ENCODE data around the gene EIF4E3.
A peak's percentile ranks its signal among the peaks of the same experiment; 100 is the strongest.

The EIF4E3 gene

GRCh38 chr3:71728632-71729342, 3.6 kb upstream of the EIF4E3 start:
- Histone ChIP-seq H3K9ac (ENCODE audit: insufficient read length) (no peak overlapping the region), H3K4me3 (no peak overlapping the region), H3K36me3 (ENCODE audit: insufficient read depth, low read length) (no peaks in the 10 kb centered on the region), H3K9me3 (ENCODE audit: low read depth, low read length) (no peaks in the 10 kb centered on the region), H3K27ac (no peak overlapping the region)
- no peak for DNase-seq (ENCODE audit: low read depth, low spot score)
- TF ChIP-seq POLR2AphosphoS5 (IDR thresholded peaks at IDR 0.05; ENCODE audit: borderline replicate concordance, low read depth, low read length): no peak
- TF ChIP-seq EZH2 (IDR thresholded peaks at IDR 0.05): no peak
- TF ChIP-seq FOXP2 (optimal IDR thresholded peaks at IDR 0.05; ENCODE audit: control extremely low read depth, extremely low read length, insufficient read depth): no peak

- no peaks in the 10 kb centered on the region for H3K36me3 ChIP-seq (ENCODE audit: insufficient read depth, low read length)
- no peak overlapping the region for H3K4me3 ChIP-seq
- no peak for DNase-seq (ENCODE audit: low read depth, low spot score)
- no peak overlapping the region for H3K9ac ChIP-seq (ENCODE audit: insufficient read length)
- no peak for TF ChIP-seq FOXP2 (optimal IDR thresholded peaks at IDR 0.05; ENCODE audit: control extremely low read depth, extremely low read length, insufficient read depth)
- TF ChIP-seq POLR2AphosphoS5 (IDR thresholded peaks at IDR 0.05; ENCODE audit: borderline replicate concordance, low read depth, low read length): no peak
- TF ChIP-seq EZH2 (IDR thresholded peaks at IDR 0.05): no peak
- no peaks in the 10 kb centered on the region for H3K9me3 ChIP-seq (ENCODE audit: low read depth, low read length)
- no peak overlapping the region for H3K27ac ChIP-seq
Observed at GRCh38 chr3:71726146-71726545, 944 bp upstream of the EIF4E3 start.

GRCh38 chr3:71724584-71725270, 475 bp downstream of the EIF4E3 start:
- H3K9ac ChIP-seq (ENCODE audit: insufficient read length): no peak overlapping the region
- TF ChIP-seq EZH2 (IDR thresholded peaks at IDR 0.05) (no peak), POLR2AphosphoS5 (IDR thresholded peaks at IDR 0.05; ENCODE audit: borderline replicate concordance, low read depth, low read length) (no peak), FOXP2 (optimal IDR thresholded peaks at IDR 0.05; ENCODE audit: control extremely low read depth, extremely low read length, insufficient read depth) (no peak)
- no peaks in the 10 kb centered on the region for H3K36me3 ChIP-seq (ENCODE audit: insufficient read depth, low read length)
- H3K27ac ChIP-seq: no peak overlapping the region
- DNase-seq (ENCODE audit: low read depth, low spot score): no peak
- no peaks in the 10 kb centered on the region for H3K9me3 ChIP-seq (ENCODE audit: low read depth, low read length)
- H3K4me3 ChIP-seq: peak overlapping the region; percentile 73

- H3K4me3 ChIP-seq: peak overlapping the region; percentile 73; the same call in 1 of the 2 replicates
- H3K9me3 ChIP-seq (ENCODE audit: low read depth, low read length): no peaks in the 10 kb centered on the region
- H3K9ac ChIP-seq (ENCODE audit: insufficient read length): no peak overlapping the region
- no peaks in the 10 kb centered on the region for H3K36me3 ChIP-seq (ENCODE audit: insufficient read depth, low read length)
- DNase-seq (ENCODE audit: low read depth, low spot score): no peak
- TF ChIP-seq POLR2AphosphoS5 (IDR thresholded peaks at IDR 0.05; ENCODE audit: borderline replicate concordance, low read depth, low read length): no peak
- no peak for TF ChIP-seq EZH2 (IDR thresholded peaks at IDR 0.05)
- no peak for TF ChIP-seq FOXP2 (optimal IDR thresholded peaks at IDR 0.05; ENCODE audit: control extremely low read depth, extremely low read length, insufficient read depth)
- no peak overlapping the region for H3K27ac ChIP-seq
Observed at GRCh38 chr3:71724171-71724453, 1.1 kb downstream of the EIF4E3 start.

- Histone ChIP-seq H3K9ac (ENCODE audit: insufficient read length) (no peak overlapping the region), H3K27ac (no peak overlapping the region), H3K4me3 (no peak overlapping the region), H3K9me3 (ENCODE audit: low read depth, low read length) (no peaks in the 10 kb centered on the region), H3K36me3 (ENCODE audit: insufficient read depth, low read length) (no peaks in the 10 kb centered on the region)
- TF ChIP-seq POLR2AphosphoS5 (IDR thresholded peaks at IDR 0.05; ENCODE audit: borderline replicate concordance, low read depth, low read length): no peak
- no peak for TF ChIP-seq EZH2 (IDR thresholded peaks at IDR 0.05)
- no peak for TF ChIP-seq FOXP2 (optimal IDR thresholded peaks at IDR 0.05; ENCODE audit: control extremely low read depth, extremely low read length, insufficient read depth)
- DNase-seq (ENCODE audit: low read depth, low spot score): no peak
Observed at GRCh38 chr3:71723452-71724170, 1.6 kb downstream of the EIF4E3 start.

GRCh38 chr3:71722693-71723092, 2.5 kb downstream of the EIF4E3 start:
- TF ChIP-seq EZH2 (IDR thresholded peaks at IDR 0.05) (no peak), POLR2AphosphoS5 (IDR thresholded peaks at IDR 0.05; ENCODE audit: borderline replicate concordance, low read depth, low read length) (no peak)
- H3K27ac ChIP-seq: no peak overlapping the region
- no peak overlapping the region for H3K9ac ChIP-seq (ENCODE audit: insufficient read length)
- no peaks in the 10 kb centered on the region for H3K9me3 ChIP-seq (ENCODE audit: low read depth, low read length)
- DNase-seq (ENCODE audit: low read depth, low spot score): no peak
- H3K36me3 ChIP-seq (ENCODE audit: insufficient read depth, low read length): no peaks in the 10 kb centered on the region
- no peak overlapping the region for H3K4me3 ChIP-seq

- H3K27ac ChIP-seq: no peak overlapping the region
- no peaks in the 10 kb centered on the region for H3K36me3 ChIP-seq (ENCODE audit: insufficient read depth, low read length)
- TF ChIP-seq FOXP2 (optimal IDR thresholded peaks at IDR 0.05; ENCODE audit: control extremely low read depth, extremely low read length, insufficient read depth) (no peak), POLR2AphosphoS5 (IDR thresholded peaks at IDR 0.05; ENCODE audit: borderline replicate concordance, low read depth, low read length) (no peak), EZH2 (IDR thresholded peaks at IDR 0.05) (no peak)
- H3K9me3 ChIP-seq (ENCODE audit: low read depth, low read length): no peaks in the 10 kb centered on the region
- H3K4me3 ChIP-seq: no peak overlapping the region
- DNase-seq (ENCODE audit: low read depth, low spot score): no peak
- H3K9ac ChIP-seq (ENCODE audit: insufficient read length): no peak overlapping the region
Observed at GRCh38 chr3:71721651-71722157, 3.5 kb downstream of the EIF4E3 start.

GRCh38 chr3:71721002-71721401, 4.2 kb downstream of the EIF4E3 start:
- TF ChIP-seq POLR2AphosphoS5 (IDR thresholded peaks at IDR 0.05; ENCODE audit: borderline replicate concordance, low read depth, low read length) (no peak), EZH2 (IDR thresholded peaks at IDR 0.05) (no peak), FOXP2 (optimal IDR thresholded peaks at IDR 0.05; ENCODE audit: control extremely low read depth, extremely low read length, insufficient read depth) (no peak)
- no peak overlapping the region for H3K4me3 ChIP-seq
- H3K36me3 ChIP-seq (ENCODE audit: insufficient read depth, low read length): no peaks in the 10 kb centered on the region

More at GRCh38 chr3:71721002-71721401, 4.2 kb downstream of the EIF4E3 start:
- H3K27ac ChIP-seq: no peak overlapping the region
- no peaks in the 10 kb centered on the region for H3K9me3 ChIP-seq (ENCODE audit: low read depth, low read length)
- H3K9ac ChIP-seq (ENCODE audit: insufficient read length): no peak overlapping the region
- no peak for DNase-seq (ENCODE audit: low read depth, low spot score)

Measured in SK-N-MC (cell line).